ENCODE measurements around the gene ACOXL. TPM values are rescaled to one million over a fixed set of nuclear protein-coding genes. Genes with fewer than 3 reads are reported as not detected.
"Not testable (repeated sequence)": the region's sequence is repeated elsewhere in the genome, so short reads cannot be mapped to it uniquely, and the experiment has no call there.

Gene ACOXL
- total RNA-seq (under 1 TPM in 2 of 9 donors, not detected in 7; 0.11 to 0.19 TPM), polyA plus RNA-seq (under 1 TPM in 2 of 3 donors, not detected in 1; 0.05 to 0.13 TPM)
- long read RNA-seq, donor 1, result 0 reads
- long read RNA-seq, donor 2, result 0 reads
- long read RNA-seq, donor 3, result 0 reads
- long read RNA-seq, donor 4, result 0 reads
- long read RNA-seq, donor 5, result 0 reads
- long read RNA-seq, donor 6, result 0 reads
- long read RNA-seq, donor 7, result 0 reads
- long read RNA-seq, donor 8, result 0 reads
- long read RNA-seq, donor 9, result 0 reads
- long read RNA-seq, donor 10, result 0 reads

- Histone ChIP-seq H3K9me3 (replicated peaks in 1 of 3) (no peaks in the 10 kb centered on the region), H3K36me3 (replicated peaks in 1 of 2) (no peaks in the 10 kb centered on the region), H3K27ac (no peak within 1 kb of the TSS), H3K27me3 (peaks cover 46% of the 10 kb centered on the region), H3K4me1 (replicated peaks in 1 of 2) (peaks cover 0 to 11% of the 10 kb centered on the region in 2 donors), H3K4me3 (peak within 1 kb of the TSS in 1 of 4 donors; percentile 22)
- TF ChIP-seq POLR2A (IDR thresholded peaks at IDR 0.05) (no peak), CTCF (IDR thresholded peaks at IDR 0.05) (no peak)
- 2 to 12% (median 4%) methylated on average over 16 to 94 of the region's 94 CpGs for WGBS, 4 donors
- no peak for DNase-seq
- intact Hi-C loops (cut with DNase I), result no loop called here
Measured at GRCh38 chr2:110732422-110733413, at the start of gene ACOXL. Gene ACOXL (plus strand): TSS chr2:110732573. CDS start chr2:110768390, 35,817 bp downstream.

GRCh38 chr2:110682872-110683271, 49.5 kb upstream of the ACOXL start:
- Histone ChIP-seq H3K4me3 (no peak overlapping the region), H3K27me3 (no peaks in the 10 kb centered on the region), H3K27ac (no peak overlapping the region), H3K9me3 (replicated peaks in 1 of 3) (no peaks in the 10 kb centered on the region), H3K36me3 (replicated peaks in 1 of 2) (no peaks in the 10 kb centered on the region), H3K4me1 (replicated peaks in 1 of 2) (peaks cover 0 to 9% of the 10 kb centered on the region in 2 donors)
- DNase-seq, result no peak
- TF ChIP-seq CTCF (IDR thresholded peaks at IDR 0.05) (no peak), POLR2A (IDR thresholded peaks at IDR 0.05) (no peak)
- intact Hi-C loops (cut with DNase I), result no loop called here
- 96 to 100% (median 98%) methylated on average over 1 of the region's 1 CpG for WGBS, 4 donors

GRCh38 chr2:110687775-110688484, 44.4 kb upstream of the ACOXL start:
- H3K4me3 ChIP-seq; H3K36me3 ChIP-seq (replicated peaks in 1 of 2); intact Hi-C loops (cut with DNase I); H3K27me3 ChIP-seq; H3K27ac ChIP-seq; H3K9me3 ChIP-seq (replicated peaks in 1 of 3); DNase-seq; H3K4me1 ChIP-seq (replicated peaks in 1 of 2): not testable (repeated sequence)
- 60 to 66% (median 63%) methylated on average over 9 of the region's 9 CpGs for WGBS, 4 donors

GRCh38 chr2:110688594-110689091, 43.7 kb upstream of the ACOXL start:
- no peak for DNase-seq
- Histone ChIP-seq H3K36me3 (replicated peaks in 1 of 2) (no peaks in the 10 kb centered on the region), H3K4me3 (no peak overlapping the region), H3K27me3 (no peaks in the 10 kb centered on the region), H3K9me3 (replicated peaks in 1 of 3) (no peaks in the 10 kb centered on the region), H3K4me1 (replicated peaks in 1 of 2) (no peaks in the 10 kb centered on the region), H3K27ac (no peak overlapping the region)
- TF ChIP-seq POLR2A (IDR thresholded peaks at IDR 0.05) (no peak), CTCF (IDR thresholded peaks at IDR 0.05) (no peak)
- intact Hi-C loops (cut with DNase I), result no loop called here
- WGBS, 4 donors, result 55 to 67% (median 63%) methylated on average over 4 to 5 of the region's 5 CpGs
